Measurements from ENCODE around the gene C1QTNF1. TPM values are rescaled to one million over a fixed set of nuclear protein-coding genes. Genes with fewer than 3 reads are reported as not detected.

C1QTNF1 gene
- total RNA-seq, 1 donor from 2014 or later, result 0.26 TPM

- peaks cover 11% of the 10 kb centered on the region for H3K27me3 Mint-ChIP-seq (ENCODE audit: unreplicated experiment)
- peaks cover 30% of the 10 kb centered on the region for H3K36me3 Mint-ChIP-seq (ENCODE audit: low read depth, unreplicated experiment)
- no peak for TF ChIP-seq CTCF (IDR thresholded peaks at IDR 0.05; ENCODE audit: unreplicated experiment)
- no peak overlapping the region for H3K27ac Mint-ChIP-seq (ENCODE audit: unreplicated experiment)
- peak overlapping the region; percentile 59 for H3K4me3 Mint-ChIP-seq (ENCODE audit: unreplicated experiment)
- H3K4me1 Mint-ChIP-seq (ENCODE audit: unreplicated experiment), result no peaks in the 10 kb centered on the region
- no peaks in the 10 kb centered on the region for H3K9me3 Mint-ChIP-seq (ENCODE audit: unreplicated experiment)
- no peak for DNase-seq (ENCODE audit: low spot score)
Observed at GRCh38 chr17:78997231-78997741, 26.7 kb upstream of the C1QTNF1 start.

DNA sequence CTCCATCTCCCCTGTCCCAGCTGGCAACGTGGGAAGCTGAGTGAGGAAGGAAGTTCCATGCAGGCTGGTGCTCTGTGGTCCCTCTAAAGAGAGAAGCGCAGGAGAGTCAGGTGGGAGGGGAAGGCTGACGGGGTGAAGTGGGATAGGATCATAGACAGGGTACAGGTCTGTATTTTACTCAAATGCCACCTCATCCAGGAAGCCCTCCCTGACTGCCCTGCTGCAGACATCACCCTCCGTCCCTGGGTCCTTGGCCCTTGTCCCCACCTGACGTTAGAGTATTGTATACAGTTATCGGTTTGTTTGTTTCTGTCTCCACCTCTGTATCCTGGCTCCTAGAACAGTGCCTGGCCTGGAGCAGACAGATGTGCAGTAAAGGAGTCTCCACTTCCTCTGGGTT lies 26.1 kb upstream of the C1QTNF1 start:
- Mint-ChIP-seq H3K9me3 (ENCODE audit: unreplicated experiment) (no peaks in the 10 kb centered on the region), H3K27me3 (ENCODE audit: unreplicated experiment) (peaks cover 14% of the 10 kb centered on the region), H3K36me3 (ENCODE audit: low read depth, unreplicated experiment) (peaks cover 31% of the 10 kb centered on the region), H3K4me3 (ENCODE audit: unreplicated experiment) (no peak overlapping the region), H3K27ac (ENCODE audit: unreplicated experiment) (no peak overlapping the region), H3K4me1 (ENCODE audit: unreplicated experiment) (no peaks in the 10 kb centered on the region)
- no peak for TF ChIP-seq CTCF (IDR thresholded peaks at IDR 0.05; ENCODE audit: unreplicated experiment)
- DNase-seq (ENCODE audit: low spot score), result no peak

DNA sequence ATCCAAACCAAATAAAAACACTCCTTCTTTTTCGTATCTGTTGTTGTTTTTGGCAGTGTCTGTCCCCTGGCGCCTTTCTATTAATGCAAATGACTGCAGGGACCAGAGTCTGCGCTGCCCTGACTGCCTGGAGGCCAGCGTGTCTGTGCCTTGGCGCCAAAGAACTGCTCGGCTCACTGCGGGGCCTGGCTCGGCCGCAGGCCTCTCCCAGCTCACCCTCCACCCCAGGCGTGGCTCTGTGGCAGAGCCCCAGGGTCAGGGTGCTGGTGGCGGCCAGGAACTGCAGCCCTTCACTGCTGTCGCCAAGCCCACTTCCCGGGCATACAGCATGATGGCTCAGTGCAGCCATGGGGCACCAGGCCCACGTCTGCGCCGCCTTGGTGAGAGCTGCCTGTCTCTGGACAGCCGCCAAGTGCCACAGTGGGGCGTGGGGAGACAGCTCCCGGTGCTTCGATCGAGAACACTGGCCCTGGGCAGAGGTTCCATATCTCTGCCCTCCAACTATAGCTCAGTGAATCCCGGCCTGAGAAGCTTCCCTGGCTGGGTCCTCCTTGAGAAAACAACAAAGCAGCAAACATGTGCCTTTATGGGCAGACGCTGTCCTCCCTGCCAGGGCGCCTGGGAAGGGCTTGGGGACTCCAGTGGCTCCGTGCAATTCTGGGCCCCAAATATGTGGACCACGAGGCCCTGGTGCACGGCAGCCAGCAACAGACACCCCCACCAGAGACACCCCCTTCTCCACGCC lies 25.5 kb upstream of the C1QTNF1 start:
- TF ChIP-seq CTCF (IDR thresholded peaks at IDR 0.05; ENCODE audit: unreplicated experiment), result no peak

GRCh38 chr17:78999056-78999768 lies 24.8 kb upstream of the C1QTNF1 start:
- TF ChIP-seq CTCF (IDR thresholded peaks at IDR 0.05; ENCODE audit: unreplicated experiment), result no peak
- no peak for DNase-seq (ENCODE audit: low spot score)
- H3K9me3 Mint-ChIP-seq (ENCODE audit: unreplicated experiment), result no peaks in the 10 kb centered on the region
- H3K4me3 Mint-ChIP-seq (ENCODE audit: unreplicated experiment), result no peak overlapping the region
- H3K36me3 Mint-ChIP-seq (ENCODE audit: low read depth, unreplicated experiment), result peaks cover 23% of the 10 kb centered on the region
- peaks cover 16% of the 10 kb centered on the region for H3K27me3 Mint-ChIP-seq (ENCODE audit: unreplicated experiment)
- no peak overlapping the region for H3K27ac Mint-ChIP-seq (ENCODE audit: unreplicated experiment)
- no peaks in the 10 kb centered on the region for H3K4me1 Mint-ChIP-seq (ENCODE audit: unreplicated experiment)

More for the DNA sequence above, 25.5 kb upstream of the C1QTNF1 start:
- Mint-ChIP-seq H3K9me3 (ENCODE audit: unreplicated experiment) (no peaks in the 10 kb centered on the region), H3K27ac (ENCODE audit: unreplicated experiment) (no peak overlapping the region), H3K27me3 (ENCODE audit: unreplicated experiment) (peaks cover 14% of the 10 kb centered on the region), H3K4me3 (ENCODE audit: unreplicated experiment) (no peak overlapping the region), H3K36me3 (ENCODE audit: low read depth, unreplicated experiment) (peaks cover 25% of the 10 kb centered on the region), H3K4me1 (ENCODE audit: unreplicated experiment) (no peaks in the 10 kb centered on the region)
- no peak for DNase-seq (ENCODE audit: low spot score)

DNA sequence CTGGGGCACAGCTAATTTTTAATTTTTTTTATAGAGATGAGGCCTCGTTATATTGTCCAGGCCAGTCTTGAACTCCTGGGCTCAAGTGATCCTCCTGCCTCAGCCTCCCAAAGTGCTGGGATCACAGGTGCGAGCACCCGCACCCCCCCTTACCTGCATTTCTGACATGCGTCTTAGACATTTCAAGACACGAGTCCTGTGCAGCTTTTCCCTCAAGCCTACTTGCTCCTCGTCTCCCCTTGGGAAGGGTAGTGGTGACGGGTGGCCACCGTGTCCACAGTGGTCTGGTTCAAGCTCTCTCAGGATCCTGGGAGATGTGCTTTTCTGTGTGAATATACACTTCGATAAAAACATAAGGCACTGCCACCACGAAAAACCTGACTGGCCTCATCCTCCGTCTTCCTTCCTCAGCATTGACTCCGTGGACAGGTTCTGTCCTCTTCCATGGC lies 24.0 kb upstream of the C1QTNF1 start:
- peaks cover 23% of the 10 kb centered on the region for H3K36me3 Mint-ChIP-seq (ENCODE audit: low read depth, unreplicated experiment)
- no peak for DNase-seq (ENCODE audit: low spot score)
- no peak overlapping the region for H3K27ac Mint-ChIP-seq (ENCODE audit: unreplicated experiment)
- H3K27me3 Mint-ChIP-seq (ENCODE audit: unreplicated experiment), result peaks cover 16% of the 10 kb centered on the region
- H3K9me3 Mint-ChIP-seq (ENCODE audit: unreplicated experiment), result no peaks in the 10 kb centered on the region
- no peak overlapping the region for H3K4me3 Mint-ChIP-seq (ENCODE audit: unreplicated experiment)
- no peaks in the 10 kb centered on the region for H3K4me1 Mint-ChIP-seq (ENCODE audit: unreplicated experiment)
- TF ChIP-seq CTCF (IDR thresholded peaks at IDR 0.05; ENCODE audit: unreplicated experiment), result no peak
